Measurements from ENCODE around the gene HLA-F. TPM values are rescaled to one million over a fixed set of nuclear protein-coding genes. Genes with fewer than 3 reads are reported as not detected.

The HLA-F gene
- total and polyA plus RNA-seq, 2 experiments from 2014 or later = 0.43 to 0.93 TPM

- no peak for TF ChIP-seq EZH2 (IDR thresholded peaks at IDR 0.05; ENCODE audit: insufficient read depth, poor library complexity, severe bottlenecking)
- no peak for TF ChIP-seq EZH2phosphoT487 (IDR thresholded peaks at IDR 0.05; ENCODE audit: insufficient read depth, low read depth)
- Histone ChIP-seq H3K36me3 (ENCODE audit: low read depth) (no peaks in the 10 kb centered on the region), H4K20me1 (ENCODE audit: insufficient read depth) (no peaks in the 10 kb centered on the region), H3K79me2 (ENCODE audit: insufficient read depth) (no peaks in the 10 kb centered on the region), H3K9me3 (ENCODE audit: low read depth) (no peaks in the 10 kb centered on the region), H2AFZ (no peak overlapping the region), H3K4me1 (ENCODE audit: insufficient read depth) (peaks cover 6% of the 10 kb centered on the region), H3K9ac (no peak overlapping the region), H3F3A (ENCODE audit: insufficient read depth) (no peaks in the 10 kb centered on the region), H3K9me2 (ENCODE audit: insufficient read depth) (no peaks in the 10 kb centered on the region), H3K4me2 (ENCODE audit: unreplicated experiment) (no peak overlapping the region), H3K27ac (no peak overlapping the region), H3K4me3 (no peak overlapping the region), H3K27me3 (replicated peaks; ENCODE audit: insufficient read depth) (no peaks in the 10 kb centered on the region)
- WGBS, 2 experiments (ENCODE audit: low coverage in 1 of 2, low lambda C conversion rate in 2 of 2, missing lambda C conversion rate in 2 of 2) = 91 to 96% methylated on average over 2 of the region's 2 CpGs
- DNase-seq = no peak
- in situ Hi-C loops (cut with MboI) = no loop called here
Observed at GRCh38 chr6:29757282-29757681, 34.0 kb downstream of the HLA-F start.

DNA sequence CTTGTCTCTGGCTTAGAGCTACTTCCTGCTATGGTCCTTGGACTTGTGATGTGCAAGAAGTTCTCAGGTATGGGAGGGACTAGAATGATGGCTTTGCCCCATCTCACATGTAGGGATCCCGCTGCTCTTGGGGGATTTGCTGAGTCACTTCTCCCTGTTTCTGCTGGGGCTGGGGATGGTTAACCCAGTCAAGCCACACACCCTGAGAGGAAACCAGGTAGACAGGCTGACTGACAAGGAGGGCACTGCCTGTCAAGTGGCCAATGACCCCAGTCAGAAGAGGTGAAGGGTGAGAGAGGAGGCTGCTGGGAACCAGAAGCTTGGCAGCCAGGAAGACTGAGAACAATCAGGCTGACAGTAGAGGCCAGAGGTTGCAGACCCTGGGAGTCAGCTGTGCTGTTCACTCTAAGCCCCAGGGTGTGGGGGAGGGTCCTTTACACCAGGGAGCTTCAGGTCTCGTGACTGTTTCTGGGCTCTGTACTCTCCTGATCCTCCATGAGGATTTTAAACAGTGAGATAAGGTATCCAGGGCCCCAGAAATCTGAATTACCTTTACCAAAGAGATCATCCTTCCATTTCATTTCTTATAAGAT, 34.6 kb downstream of the HLA-F start:
- Histone ChIP-seq H4K20me1 (ENCODE audit: insufficient read depth) (no peaks in the 10 kb centered on the region), H3K4me1 (ENCODE audit: insufficient read depth) (peaks cover 11% of the 10 kb centered on the region)

DNA sequence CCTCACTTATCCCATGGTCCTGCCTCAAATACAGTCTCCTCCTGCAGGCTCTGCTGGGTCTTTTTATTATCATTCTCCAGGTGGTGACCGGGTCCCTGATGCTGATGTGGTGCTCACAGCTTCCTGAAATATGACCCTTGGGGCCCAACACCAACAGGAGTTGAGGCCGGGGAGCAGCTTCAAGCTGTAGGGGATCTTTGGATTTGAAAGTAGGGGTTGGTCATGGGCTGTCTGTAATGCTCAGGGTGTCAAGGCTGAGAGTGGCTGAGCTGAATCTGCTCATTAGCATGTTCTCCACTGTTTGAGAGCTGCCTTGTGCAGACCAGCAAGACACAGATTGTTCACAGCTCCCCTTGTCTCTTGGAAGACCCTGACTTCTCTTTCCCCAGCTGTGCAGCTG, 35.5 kb downstream of the HLA-F start:
- Histone ChIP-seq H3K4me3 (no peak overlapping the region), H3F3A (ENCODE audit: insufficient read depth) (peaks cover 3% of the 10 kb centered on the region), H2AFZ (no peak overlapping the region), H3K27me3 (replicated peaks; ENCODE audit: insufficient read depth) (no peaks in the 10 kb centered on the region), H3K9me3 (ENCODE audit: low read depth) (no peaks in the 10 kb centered on the region), H3K9me2 (ENCODE audit: insufficient read depth) (no peaks in the 10 kb centered on the region), H3K4me2 (ENCODE audit: unreplicated experiment) (no peak overlapping the region), H3K27ac (no peak overlapping the region), H3K79me2 (ENCODE audit: insufficient read depth) (no peaks in the 10 kb centered on the region), H3K36me3 (ENCODE audit: low read depth) (no peaks in the 10 kb centered on the region), H3K4me1 (ENCODE audit: insufficient read depth) (peaks cover 18% of the 10 kb centered on the region), H3K9ac (no peak overlapping the region), H4K20me1 (ENCODE audit: insufficient read depth) (no peaks in the 10 kb centered on the region)
- WGBS, 2 experiments (ENCODE audit: low coverage in 1 of 2, low lambda C conversion rate in 2 of 2, missing lambda C conversion rate in 2 of 2) = 70 to 81% methylated on average over 2 of the region's 2 CpGs
- no peak for TF ChIP-seq EZH2 (IDR thresholded peaks at IDR 0.05; ENCODE audit: insufficient read depth, poor library complexity, severe bottlenecking)
- TF ChIP-seq EZH2phosphoT487 (IDR thresholded peaks at IDR 0.05; ENCODE audit: insufficient read depth, low read depth) = no peak
- in situ Hi-C loops (cut with MboI) = no loop called here
- no peak for DNase-seq

More for the DNA sequence above, 34.6 kb downstream of the HLA-F start:
- Histone ChIP-seq H2AFZ (no peak overlapping the region), H3F3A (ENCODE audit: insufficient read depth) (no peaks in the 10 kb centered on the region), H3K9me3 (ENCODE audit: low read depth) (no peaks in the 10 kb centered on the region), H3K36me3 (ENCODE audit: low read depth) (no peaks in the 10 kb centered on the region), H3K27ac (no peak overlapping the region), H3K27me3 (replicated peaks; ENCODE audit: insufficient read depth) (no peaks in the 10 kb centered on the region), H3K79me2 (ENCODE audit: insufficient read depth) (no peaks in the 10 kb centered on the region), H3K4me3 (no peak overlapping the region), H3K4me2 (ENCODE audit: unreplicated experiment) (no peak overlapping the region), H3K9me2 (ENCODE audit: insufficient read depth) (no peaks in the 10 kb centered on the region), H3K9ac (no peak overlapping the region)
- DNase-seq = no peak
- in situ Hi-C loops (cut with MboI) = no loop called here
- WGBS, 2 experiments (ENCODE audit: low coverage in 1 of 2, low lambda C conversion rate in 2 of 2, missing lambda C conversion rate in 2 of 2) = 31 to 41% methylated on average over 2 of the region's 2 CpGs
- TF ChIP-seq EZH2 (IDR thresholded peaks at IDR 0.05; ENCODE audit: insufficient read depth, poor library complexity, severe bottlenecking) = no peak
- no peak for TF ChIP-seq EZH2phosphoT487 (IDR thresholded peaks at IDR 0.05; ENCODE audit: insufficient read depth, low read depth)

- no peak for DNase-seq
- H4K20me1 ChIP-seq (ENCODE audit: insufficient read depth) = no peaks in the 10 kb centered on the region
Observed at GRCh38 chr6:29759457-29759856, 36.2 kb downstream of the HLA-F start.

More at GRCh38 chr6:29759457-29759856, 36.2 kb downstream of the HLA-F start:
- Histone ChIP-seq H3K4me1 (ENCODE audit: insufficient read depth) (peaks cover 25% of the 10 kb centered on the region), H3K9me3 (ENCODE audit: low read depth) (no peaks in the 10 kb centered on the region), H3K27me3 (replicated peaks; ENCODE audit: insufficient read depth) (no peaks in the 10 kb centered on the region), H3F3A (ENCODE audit: insufficient read depth) (peaks cover 10% of the 10 kb centered on the region), H2AFZ (no peak overlapping the region), H3K9ac (no peak overlapping the region), H3K36me3 (ENCODE audit: low read depth) (no peaks in the 10 kb centered on the region), H3K4me3 (no peak overlapping the region), H3K9me2 (ENCODE audit: insufficient read depth) (no peaks in the 10 kb centered on the region), H3K4me2 (ENCODE audit: unreplicated experiment) (no peak overlapping the region), H3K79me2 (ENCODE audit: insufficient read depth) (no peaks in the 10 kb centered on the region), H3K27ac (no peak overlapping the region)
- whole genome bisulfite sequencing, 2 experiments (ENCODE audit: low coverage in 1 of 2, low lambda C conversion rate in 2 of 2, missing lambda C conversion rate in 2 of 2) = 88 to 90% methylated on average over 5 of the region's 5 CpGs
- in situ Hi-C loops (cut with MboI) = no loop called here
- no peak for TF ChIP-seq EZH2 (IDR thresholded peaks at IDR 0.05; ENCODE audit: insufficient read depth, poor library complexity, severe bottlenecking)
- no peak for TF ChIP-seq EZH2phosphoT487 (IDR thresholded peaks at IDR 0.05; ENCODE audit: insufficient read depth, low read depth)

Measured in GM23248 (cell line).